Femur (tissue), 1 donor: Measurements from ENCODE around the gene PLXDC1.
"Not testable (repeated sequence)": the region's sequence is repeated elsewhere in the genome, so short reads cannot be mapped to it uniquely, and the experiment has no call there.

Experiments
- DNase-seq: peaks from one replicate; pipeline ENCODE4 v3.0.0-alpha.2; 2017

The PLXDC1 gene

GRCh38 chr17:39151943-39152818 is 744 bp upstream of the PLXDC1 start:
- DNase-seq, result no peak

- no peak for DNase-seq
Measured at GRCh38 chr17:39150795-39151149, 665 bp downstream of the PLXDC1 start.

- no peak for DNase-seq
Measured at GRCh38 chr17:39150104-39150634, 1.3 kb downstream of the PLXDC1 start.

GRCh38 chr17:39147221-39148185 is 3.9 kb downstream of the PLXDC1 start:
- DNase-seq, result peak; percentile 53

DNA sequence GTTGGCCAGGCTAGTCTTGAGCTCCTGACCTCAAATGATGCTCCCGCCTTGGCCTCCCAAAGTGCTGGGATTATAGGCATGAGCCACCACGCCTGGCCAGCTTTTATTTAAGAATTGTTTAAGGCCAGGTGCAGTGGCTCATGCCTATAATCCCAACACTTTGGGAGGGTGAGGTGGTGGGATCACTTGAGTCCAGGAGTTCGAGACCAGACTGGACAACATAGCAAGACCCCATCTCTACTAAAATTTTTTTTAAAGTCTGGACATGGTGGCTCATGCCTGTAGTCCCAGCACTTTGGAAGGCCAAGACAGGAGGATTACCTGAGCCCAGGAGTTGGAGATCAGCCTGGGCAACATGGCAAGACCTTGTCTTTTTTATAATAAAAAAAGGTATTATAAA is 5.2 kb downstream of the PLXDC1 start:
- no peak for DNase-seq

- DNase-seq, result peak; percentile 36
Measured at GRCh38 chr17:39145143-39145542, 6.3 kb downstream of the PLXDC1 start.

GRCh38 chr17:39144416-39144840 is 7.0 kb downstream of the PLXDC1 start:
- peak; percentile 96 for DNase-seq

DNA sequence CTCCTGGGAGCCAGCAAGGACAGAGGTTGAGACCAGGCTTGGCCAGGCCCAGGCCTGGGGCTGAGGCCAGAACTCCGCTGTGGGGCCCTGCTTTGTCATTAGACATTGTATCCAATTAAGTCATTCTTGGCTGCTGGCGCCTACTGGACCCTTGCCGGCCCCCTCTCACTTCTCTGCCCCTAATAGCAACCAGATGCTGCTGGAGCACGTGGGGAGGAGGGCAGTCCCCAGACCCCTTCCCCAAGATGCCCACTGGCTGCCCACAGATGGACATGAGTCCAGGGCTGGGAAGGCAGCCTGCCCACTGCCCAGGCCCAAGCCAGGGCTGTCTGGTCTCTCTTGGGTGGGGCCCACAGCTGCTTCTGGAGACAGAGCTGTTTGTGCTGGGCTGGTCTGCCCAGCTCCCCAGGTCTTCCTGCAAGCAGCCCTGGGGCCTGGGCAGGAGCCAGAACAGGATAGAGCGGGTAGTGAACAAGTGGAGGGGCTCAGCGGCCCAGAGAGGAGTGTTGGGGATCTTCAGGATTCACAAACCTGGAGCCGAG is 7.8 kb downstream of the PLXDC1 start:
- peak; percentile 88 for DNase-seq

- no peak for DNase-seq
Measured at GRCh38 chr17:39141915-39142664, 9.3 kb downstream of the PLXDC1 start.

DNA sequence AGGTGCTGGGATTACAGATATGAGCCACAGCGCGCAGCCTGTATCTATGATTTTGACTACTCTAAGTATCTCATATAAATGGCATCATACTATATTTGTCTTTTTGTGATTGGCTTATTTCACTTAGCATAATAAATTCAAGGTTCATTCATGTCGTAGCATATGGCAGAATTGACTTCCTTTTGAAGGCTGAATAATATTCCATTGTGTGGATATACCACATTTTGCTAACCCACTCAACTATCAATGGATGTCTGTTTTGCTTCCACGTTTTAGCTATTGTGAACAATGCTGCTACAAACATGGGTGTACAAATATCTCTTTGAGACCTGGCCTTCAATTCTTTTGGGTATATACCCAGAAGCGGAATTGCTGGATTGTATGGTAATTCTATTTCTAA is 10.1 kb downstream of the PLXDC1 start:
- no peak for DNase-seq

DNA sequence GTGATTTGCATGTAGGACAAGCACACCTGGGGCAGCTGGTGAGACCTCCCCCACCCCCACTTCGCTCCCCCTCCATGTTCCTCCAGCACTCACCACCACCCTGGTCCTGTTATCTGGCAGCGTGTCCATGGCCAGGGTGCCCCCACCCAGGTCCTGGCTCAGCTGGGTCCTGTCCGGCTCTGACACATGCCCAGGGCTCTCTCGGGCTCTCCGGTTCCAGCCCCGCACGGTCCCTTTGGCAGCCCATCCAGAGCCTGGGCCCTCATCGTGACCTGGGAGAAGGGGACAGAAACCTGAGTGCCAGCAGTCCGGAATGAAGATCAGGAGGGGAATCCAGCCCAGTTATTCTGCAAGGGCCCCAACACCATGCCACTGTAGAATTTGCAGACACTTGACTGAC is 11.9 kb downstream of the PLXDC1 start:
- no peak for DNase-seq

- no peak for DNase-seq
Measured at GRCh38 chr17:39139161-39139511, 12.3 kb downstream of the PLXDC1 start.

GRCh38 chr17:39138431-39139160 is 12.8 kb downstream of the PLXDC1 start:
- no peak for DNase-seq

GRCh38 chr17:39134878-39135277 is 16.6 kb downstream of the PLXDC1 start:
- no peak for DNase-seq

DNA sequence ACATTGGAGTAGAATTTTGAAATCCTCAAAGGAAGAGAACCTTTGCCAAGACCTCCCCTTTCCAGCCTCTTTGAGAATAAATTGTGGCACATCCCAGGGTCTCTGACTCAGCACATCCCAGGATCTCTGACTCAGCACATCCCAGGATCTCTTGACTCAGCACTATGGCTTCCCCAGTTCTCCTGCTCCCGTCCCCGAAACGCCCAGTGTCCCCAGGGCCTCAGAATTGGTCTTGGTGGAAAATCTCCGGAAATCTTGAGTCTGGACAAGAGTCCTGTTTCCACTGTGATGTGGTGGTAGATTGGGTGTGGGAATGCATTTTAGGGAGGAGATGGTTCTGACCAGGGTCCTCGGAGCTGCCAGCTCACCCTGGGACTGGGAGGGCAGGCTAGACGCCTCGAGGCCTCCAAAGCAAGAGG is 19.2 kb downstream of the PLXDC1 start:
- peak; percentile 57 for DNase-seq

DNA sequence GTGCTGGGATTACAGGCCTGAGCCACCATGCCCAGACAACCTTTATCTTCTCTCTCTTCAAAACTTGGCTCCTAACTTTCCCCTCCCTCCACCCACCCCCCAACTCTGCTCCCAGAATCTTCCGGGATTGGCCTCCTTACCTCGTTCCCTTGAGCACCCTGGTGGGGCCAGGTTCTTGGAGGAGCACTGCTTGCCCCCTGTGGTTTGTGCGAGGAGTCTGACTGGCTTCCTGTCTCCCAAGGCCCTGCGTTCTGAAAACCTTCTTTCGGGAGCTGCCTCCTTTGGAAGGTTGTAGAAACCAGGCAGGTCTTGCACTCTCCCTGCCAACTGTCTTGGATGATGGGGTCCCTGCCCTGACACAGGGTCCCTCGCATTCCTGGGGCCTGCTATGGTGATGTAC is 19.8 kb downstream of the PLXDC1 start:
- no peak for DNase-seq

- DNase-seq, result no peak
Measured at GRCh38 chr17:39130205-39130604, 21.2 kb downstream of the PLXDC1 start.

GRCh38 chr17:39129544-39129943 is 21.9 kb downstream of the PLXDC1 start:
- not testable (repeated sequence) for DNase-seq

- DNase-seq, result no peak
Measured at GRCh38 chr17:39126436-39126835, 25.0 kb downstream of the PLXDC1 start.

- DNase-seq, result no peak
Measured at GRCh38 chr17:39125143-39125875, 26.1 kb downstream of the PLXDC1 start.

GRCh38 chr17:39123627-39124026 is 27.8 kb downstream of the PLXDC1 start:
- DNase-seq, result peak; percentile 68
